Fibroblast of lung (primary cell): ENCODE data around the gene FRMD4A. TPM values are rescaled to one million over a fixed set of nuclear protein-coding genes. Genes with fewer than 3 reads are reported as not detected.

Experiments
- DNase-seq, 2 donors: peaks; one replicate each; pipeline versions ENCODE4 v3.0.0 to v3.0.0-alpha.2; 2010; ENCODE audit warnings: low read depth in 2 of 2
- H2AFZ ChIP-seq: 2 replicates; pipeline ENCODE4 v1.5.1; 2012; ENCODE audit warnings: low read length, control low read depth, inconsistent platforms
- H3K27ac ChIP-seq: 2 replicates; pipeline ENCODE4 v1.5.1; 2011; ENCODE audit warnings: low read length, control low read depth; ENCODE audit not compliant: insufficient read depth
- H3K27me3 ChIP-seq: 2 replicates; pipeline ENCODE4 v1.5.1; 2011; ENCODE audit warnings: mild to moderate bottlenecking, low read length; ENCODE audit not compliant: control insufficient read depth, insufficient read depth
- H3K36me3 ChIP-seq: 2 replicates; pipeline ENCODE4 v1.5.1; 2011; ENCODE audit warnings: low read length; ENCODE audit not compliant: control insufficient read depth, insufficient read depth
- H3K4me1 ChIP-seq: 2 replicates; pipeline ENCODE4 v1.5.1; 2011; ENCODE audit warnings: low read length; ENCODE audit not compliant: control insufficient read depth, insufficient read depth; ENCODE audit errors: extremely low read depth
- H3K4me2 ChIP-seq: 2 replicates; pipeline ENCODE4 v1.5.1; 2011; ENCODE audit warnings: low read length, control low read depth; ENCODE audit not compliant: insufficient read depth; ENCODE audit errors: extremely low read depth
- H3K4me3 ChIP-seq, 4 experiments: fragments of 200-600 bp in 1 of 4; sonication (generic) in 1 of 4; replicated peaks in 1 of 4; 2 replicates each; pipeline ENCODE4 v1.5.1; 2011 to 2016; ENCODE audit warnings: low read length in 4 of 4, low read depth in 3 of 4, mild to moderate bottlenecking in 3 of 4, control low read depth in 2 of 4, inconsistent platforms in 1 of 4, mixed read lengths in 1 of 4; ENCODE audit not compliant: insufficient read depth in 1 of 4; ENCODE audit errors: control extremely low read depth in 1 of 4
- H3K79me2 ChIP-seq: 2 replicates; pipeline ENCODE4 v1.5.1; 2012; ENCODE audit warnings: mild to moderate bottlenecking, low read length, inconsistent platforms; ENCODE audit not compliant: control insufficient read depth, insufficient read depth
- H3K9ac ChIP-seq: 2 replicates; pipeline ENCODE4 v1.5.1; 2011; ENCODE audit warnings: mild to moderate bottlenecking, low read length, control low read depth; ENCODE audit not compliant: insufficient read depth
- H3K9me3 ChIP-seq: 2 replicates; pipeline ENCODE4 v1.5.1; 2012; ENCODE audit warnings: low read depth, low read length; ENCODE audit not compliant: control insufficient read depth, insufficient read depth
- H4K20me1 ChIP-seq: 2 replicates; pipeline ENCODE4 v1.5.1; 2011; ENCODE audit warnings: low read length; ENCODE audit not compliant: control insufficient read depth, insufficient read depth; ENCODE audit errors: extremely low read depth
- EZH2 ChIP-seq: IDR thresholded peaks from 2 replicates; pipeline ENCODE4 v1.5.1; 2012; ENCODE audit warnings: low read length, control low read depth, mild to moderate bottlenecking; ENCODE audit errors: missing control alignments
- polyA plus RNA-seq, 2 donors: library from polyadenylated mRNA; depleted of rRNA in 1 of 2; stranded (reverse) in 1 of 2; unstranded in 1 of 2; fragments of >200 nt; gene quantifications; 2 replicates each; pipeline ENCODE4 v1.2.1, GENCODE V29; 2011 to 2012; ENCODE audit warnings: missing spikeins in 1 of 2
- total RNA-seq: library from RNA; depleted of rRNA; stranded (reverse); fragments of >200 nt; gene quantifications from 2 replicates; pipeline ENCODE4 v1.2.1, GENCODE V29; 2014
- TF ChIP-seq, protein P1 (sequence below), 2 donors: IDR thresholded peaks in 1 of 2; conservative IDR thresholded peaks in 1 of 2; 1 replicate in 1 of 2; 2 replicates in 1 of 2; pipeline ENCODE4 v1.5.1; 2011 to 2012; ENCODE audit warnings: low read length in 2 of 2, control low read depth in 1 of 2, inconsistent platforms in 1 of 2, low read depth in 1 of 2, mild to moderate bottlenecking in 1 of 2

Gene FRMD4A
- total and polyA plus RNA-seq, 2 donors (not counting 1 experiment from before 2014, with no cell fraction given): 26.9 to 63.6 TPM

DNA sequence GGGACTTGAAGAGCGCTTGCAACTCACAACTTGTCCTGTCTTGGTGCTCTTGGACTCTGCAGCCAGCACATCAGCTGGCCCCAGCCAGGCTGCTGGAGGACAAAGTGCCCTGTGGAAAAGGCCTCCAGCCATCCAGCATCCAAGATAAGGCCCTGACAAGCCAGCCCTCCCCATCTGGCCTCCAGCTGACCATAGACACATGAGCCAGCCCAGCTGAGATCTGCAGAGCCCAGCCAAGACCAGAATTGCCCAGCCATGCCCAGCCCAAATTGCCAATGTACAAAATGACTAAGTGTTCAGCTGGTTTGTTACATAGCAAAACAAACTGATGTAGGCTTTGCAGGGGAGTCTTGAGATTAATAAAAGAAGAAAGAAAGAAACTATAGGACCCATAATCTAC lies 36.0 kb upstream of the FRMD4A start:
- H3K4me1 ChIP-seq: no peaks in the 10 kb centered on the region
- no peak for TF ChIP-seq EZH2
- TF ChIP-seq, protein P1, sequence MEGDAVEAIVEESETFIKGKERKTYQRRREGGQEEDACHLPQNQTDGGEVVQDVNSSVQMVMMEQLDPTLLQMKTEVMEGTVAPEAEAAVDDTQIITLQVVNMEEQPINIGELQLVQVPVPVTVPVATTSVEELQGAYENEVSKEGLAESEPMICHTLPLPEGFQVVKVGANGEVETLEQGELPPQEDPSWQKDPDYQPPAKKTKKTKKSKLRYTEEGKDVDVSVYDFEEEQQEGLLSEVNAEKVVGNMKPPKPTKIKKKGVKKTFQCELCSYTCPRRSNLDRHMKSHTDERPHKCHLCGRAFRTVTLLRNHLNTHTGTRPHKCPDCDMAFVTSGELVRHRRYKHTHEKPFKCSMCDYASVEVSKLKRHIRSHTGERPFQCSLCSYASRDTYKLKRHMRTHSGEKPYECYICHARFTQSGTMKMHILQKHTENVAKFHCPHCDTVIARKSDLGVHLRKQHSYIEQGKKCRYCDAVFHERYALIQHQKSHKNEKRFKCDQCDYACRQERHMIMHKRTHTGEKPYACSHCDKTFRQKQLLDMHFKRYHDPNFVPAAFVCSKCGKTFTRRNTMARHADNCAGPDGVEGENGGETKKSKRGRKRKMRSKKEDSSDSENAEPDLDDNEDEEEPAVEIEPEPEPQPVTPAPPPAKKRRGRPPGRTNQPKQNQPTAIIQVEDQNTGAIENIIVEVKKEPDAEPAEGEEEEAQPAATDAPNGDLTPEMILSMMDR (conservative IDR thresholded peaks at IDR 0.05 in 1 of 2, IDR thresholded peaks at IDR 0.05 in 1 of 2; ENCODE audit: low read depth in 1 of 2, low read length in 2 of 2): no peak
- H3K9me3 ChIP-seq: no peaks in the 10 kb centered on the region
- no peaks in the 10 kb centered on the region for H4K20me1 ChIP-seq
- no peak overlapping the region for H3K27ac ChIP-seq
- no peaks in the 10 kb centered on the region for H3K79me2 ChIP-seq
- H3K9ac ChIP-seq: no peak overlapping the region
- no peak overlapping the region for H3K4me3 ChIP-seq
- no peak overlapping the region for H3K4me2 ChIP-seq
- H3K27me3 ChIP-seq: peaks cover 8% of the 10 kb centered on the region
- no peak overlapping the region for H2AFZ ChIP-seq
- no peaks in the 10 kb centered on the region for H3K36me3 ChIP-seq
- DNase-seq: no peak

DNA sequence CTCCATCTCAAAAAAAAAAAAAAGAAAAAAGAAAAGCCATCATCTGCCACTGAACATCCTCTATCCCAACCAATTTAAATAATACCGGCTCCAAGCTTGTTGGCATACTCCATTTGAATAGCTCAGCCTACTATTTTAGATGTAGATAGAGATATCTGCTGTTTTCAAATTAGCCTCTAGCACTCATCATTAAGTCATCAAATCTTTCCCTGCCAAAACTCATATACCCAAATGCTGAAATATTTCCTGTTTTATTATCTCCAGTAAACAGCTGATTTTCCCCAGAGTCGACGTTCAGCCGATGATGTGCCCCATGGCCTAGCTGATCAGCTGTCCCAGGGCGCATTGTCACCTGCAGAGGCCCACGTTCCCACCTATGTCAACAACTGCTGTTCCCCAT lies 34.5 kb upstream of the FRMD4A start:
- TF ChIP-seq EZH2: no peak
- Histone ChIP-seq H3K4me2 (no peak overlapping the region), H4K20me1 (no peaks in the 10 kb centered on the region), H3K9me3 (no peaks in the 10 kb centered on the region), H3K79me2 (no peaks in the 10 kb centered on the region), H3K27me3 (peaks cover 4% of the 10 kb centered on the region), H3K9ac (no peak overlapping the region), H2AFZ (no peak overlapping the region), H3K27ac (no peak overlapping the region), H3K4me3 (no peak overlapping the region), H3K36me3 (no peaks in the 10 kb centered on the region), H3K4me1 (no peaks in the 10 kb centered on the region)
- DNase-seq: no peak

DNA sequence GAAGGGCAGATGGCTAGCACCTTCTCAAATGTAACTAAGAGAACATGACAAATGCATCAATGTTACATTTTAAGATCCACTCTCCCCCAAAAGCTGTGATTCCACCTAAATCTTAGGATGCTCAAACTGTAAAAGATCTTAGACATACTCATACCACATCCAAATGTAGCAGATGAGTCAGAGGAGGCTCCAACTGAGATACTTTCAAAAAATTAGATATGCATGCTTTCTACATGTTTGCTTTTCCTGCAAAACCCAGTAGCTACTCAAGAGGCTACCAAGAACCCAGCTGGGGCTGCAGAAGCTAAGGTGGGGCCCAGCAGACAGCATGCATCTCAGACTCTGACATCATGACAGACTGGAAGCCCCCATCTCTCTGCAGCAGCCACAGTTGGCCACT lies 31.4 kb upstream of the FRMD4A start:
- DNase-seq: peak in 1 of 2 donors; percentile 66
- H3K27ac ChIP-seq: no peak overlapping the region
- H3K9ac ChIP-seq: no peak overlapping the region
- no peaks in the 10 kb centered on the region for H4K20me1 ChIP-seq
- H3K27me3 ChIP-seq: peaks cover 2% of the 10 kb centered on the region
- no peak overlapping the region for H3K4me2 ChIP-seq
- H3K79me2 ChIP-seq: no peaks in the 10 kb centered on the region
- H3K4me3 ChIP-seq: no peak overlapping the region
- no peaks in the 10 kb centered on the region for H3K9me3 ChIP-seq
- no peak overlapping the region for H2AFZ ChIP-seq
- H3K4me1 ChIP-seq: no peaks in the 10 kb centered on the region
- no peaks in the 10 kb centered on the region for H3K36me3 ChIP-seq
- TF ChIP-seq, protein P1 (conservative IDR thresholded peaks at IDR 0.05 in 1 of 2, IDR thresholded peaks at IDR 0.05 in 1 of 2; ENCODE audit: low read depth in 1 of 2, low read length in 2 of 2): no peak
- TF ChIP-seq EZH2: no peak
